GM12878 (cell line): ENCODE measurements around the gene TRIM38. TPM values are rescaled to one million over a fixed set of nuclear protein-coding genes. Genes with fewer than 3 reads are reported as not detected.
"Not testable (repeated sequence)": the region's sequence is repeated elsewhere in the genome, so short reads cannot be mapped to it uniquely, and the experiment has no call there.

ENCODE experiments used
- ATAC-seq: fragments of 200-7000 bp; cut with Tn5 transposase; 3 replicates; pipeline ENCODE4 v1.9.1; 2020; ENCODE audit warnings: mild to moderate bottlenecking, moderate library complexity
- BruUV-seq: library from RNA; stranded (reverse); fragments of 400-500 nt; replicated peaks from 2 replicates; lab custom pipeline; 2021; lab: Mats Ljungman, UMichigan
- CTCF ChIA-PET: fragments of 300-600 bp; sonication (Branson Sonifier 250); formaldehyde crosslinking; extraction: SDS; loops from one replicate; lab custom pipeline; 2021; ENCODE audit warnings: inconsistent platforms; lab: Yijun Ruan, JAX
- POLR2A ChIA-PET: fragments of 350-600 bp; formaldehyde crosslinking; extraction: SDS; loops from one replicate; lab custom pipeline; 2021; ENCODE audit warnings: inconsistent platforms; lab: Charles Lee
- RAD21 ChIA-PET: fragments of 300-600 bp; sonication (Branson Sonifier 250); formaldehyde crosslinking; loops from one replicate; lab custom pipeline; 2023; ENCODE audit warnings: antibody characterized with exemption; ENCODE audit not compliant: unreplicated experiment; lab: Charles Lee
- SMC1A ChIA-PET: fragments of 300-600 bp; sonication (Branson Sonifier 250); formaldehyde crosslinking; loops from one replicate; lab custom pipeline; 2023; ENCODE audit not compliant: unreplicated experiment, uncharacterized antibody; lab: Charles Lee
- DNase-seq: peaks from one replicate; pipeline ENCODE4 v3.0.0-alpha.2; 2011; ENCODE audit warnings: low read depth, low spot score
- FAIRE-seq: peaks from 3 replicates; lab custom pipeline; 2011; peaks lifted over from hg19 to GRCh38; lab: Jason Lieb, UNC
- H2AFZ ChIP-seq: 2 replicates; pipeline ENCODE4 v1.6.0; 2011; ENCODE audit warnings: low read depth, low read length, control low read depth; ENCODE audit not compliant: control insufficient read depth
- H3K27ac ChIP-seq: 2 replicates; pipeline ENCODE4 v1.5.1; 2011; ENCODE audit warnings: control low read depth; ENCODE audit not compliant: control insufficient read depth, insufficient read depth
- H3K27me3 ChIP-seq, 2 experiments: replicated peaks in 1 of 2; 2 replicates each; pipeline versions ENCODE4 v1.6.0 to v1.6.1; 2011; ENCODE audit warnings: low read length in 1 of 2; ENCODE audit not compliant: control insufficient read depth in 2 of 2, insufficient read depth in 2 of 2
- H3K36me3 ChIP-seq, 2 experiments: 2 replicates each; pipeline ENCODE4 v1.5.1; 2011; ENCODE audit warnings: low read length in 1 of 2; ENCODE audit not compliant: control insufficient read depth in 2 of 2, insufficient read depth in 2 of 2
- H3K4me1 ChIP-seq: 2 replicates; pipeline ENCODE4 v1.6.1; 2011; ENCODE audit warnings: mild to moderate bottlenecking, low read length, moderate library complexity, mixed read lengths; ENCODE audit not compliant: control insufficient read depth, insufficient read depth
- H3K4me2 ChIP-seq: 2 replicates; pipeline ENCODE4 v1.6.0; 2011; ENCODE audit warnings: control low read depth; ENCODE audit not compliant: control insufficient read depth, insufficient read depth
- H3K4me3 ChIP-seq: fragments of 200-600 bp; sonication (generic); 2 replicates; pipeline ENCODE4 v1.5.1; 2016
- H3K79me2 ChIP-seq: 2 replicates; pipeline ENCODE4 v1.6.0; 2011; ENCODE audit warnings: low read length; ENCODE audit not compliant: control insufficient read depth, insufficient read depth
- H3K9ac ChIP-seq: 2 replicates; pipeline ENCODE4 v1.8.0; 2011; ENCODE audit warnings: low read length, control low read depth, mixed read lengths; ENCODE audit not compliant: control insufficient read depth, insufficient read depth
- H3K9me3 ChIP-seq: replicated peaks from 3 replicates; pipeline ENCODE4 v1.5.1; 2011; ENCODE audit warnings: mild to moderate bottlenecking, low read length; ENCODE audit not compliant: control insufficient read depth, insufficient read depth
- H4K20me1 ChIP-seq: 2 replicates; pipeline ENCODE4 v1.6.0; 2011; ENCODE audit not compliant: control insufficient read depth, insufficient read depth
- RUNX3 ChIP-seq: IDR thresholded peaks from 2 replicates; pipeline ENCODE4 v1.6.1; 2012; ENCODE audit warnings: low read length, inconsistent platforms
- ZBED1 ChIP-seq: IDR thresholded peaks from 2 replicates; pipeline ENCODE4 v1.6.1; 2016; ENCODE audit warnings: borderline replicate concordance
- WGBS: methylation state at CpG from one replicate; pipeline ENCODE4 v1.1.6; 2016; ENCODE audit warnings: low lambda C conversion rate; ENCODE audit not compliant: insufficient replicate concordance, insufficient coverage; ENCODE audit errors: missing lambda C conversion rate; 5-methylcytosine and 5-hydroxymethylcytosine counted together
- in situ Hi-C: fragments of 300-500 bp; cut with MboI; formaldehyde crosslinking; loops from 9 replicates; pipeline ENCODE4 v1.14.3; 2018; ENCODE audit warnings: mixed read lengths
- intact Hi-C: fragments of 100-400 bp; cut with micrococcal nuclease; formaldehyde crosslinking; loops from one replicate; pipeline ENCODE4 v1.14.2; 2022; ENCODE audit not compliant: unreplicated experiment
- polyA plus RNA-seq, 11 experiments: library from polyadenylated mRNA; depleted of rRNA in 4 of 11; unstranded in 6 of 11; stranded (reverse) in 5 of 11; fragments of >200 nt; fragmentation: Nextera tagmentation in 4 of 11; fragmentation: Illumina TruSeq in 1 of 11; extraction: Ambion mirVana in 4 of 11; extraction: Trizol in 1 of 11; gene quantifications; 1 replicate in 1 of 11; 2 replicates in 10 of 11; pipeline versions ENCODE4 v1.2.1 to v1.2.3, GENCODE V29; 2011 to 2016; ENCODE audit warnings: inconsistent platforms in 2 of 11, missing spikeins in 2 of 11, low read depth in 1 of 11
- total RNA-seq, 4 experiments: library from RNA; depleted of rRNA in 3 of 4; stranded (reverse); fragments of >200 nt in 3 of 4; fragmentation: Illumina TruSeq in 1 of 4; extraction: Trizol in 1 of 4; gene quantifications; 2 replicates each; pipeline versions ENCODE4 v1.2.1 to v1.2.3, GENCODE V29; 2013 to 2021

TRIM38 gene
- total and polyA plus RNA-seq, 10 of the 15 experiments (the other 5 are each of a cell fraction or from before 2014, with no cell fraction given): 4.5 to 14.7 (median 11.1) TPM

- WGBS: 65% methylated on average over 2 of the region's 2 CpGs
Observed at GRCh38 chr6:26012061-26012460, 49.5 kb downstream of the TRIM38 start.

GRCh38 chr6:26014386-26014785, 51.8 kb downstream of the TRIM38 start:
- H3K4me1 ChIP-seq, in situ Hi-C loops, H2AFZ ChIP-seq, H3K9me3 ChIP-seq, H3K4me3 ChIP-seq, FAIRE-seq, H3K27me3 ChIP-seq, intact Hi-C loops, H3K79me2 ChIP-seq, H3K36me3 ChIP-seq, ATAC-seq, H4K20me1 ChIP-seq, H3K27ac ChIP-seq, H3K4me2 ChIP-seq, BruUV-seq, DNase-seq, H3K9ac ChIP-seq, RAD21 ChIA-PET: not testable (repeated sequence)
- CTCF ChIA-PET: interaction anchor here (11.1 kb wide), 1 partner anchor 12 kb away, joined by 96 read pairs; no protein-coding TSS in a partner anchor
- SMC1A ChIA-PET: interaction anchor here (1.5 kb wide), 1 partner anchor 11 kb away, joined by 4 read pairs; no protein-coding TSS in a partner anchor
- POLR2A ChIA-PET: interaction anchor here (3.8 kb wide), 1 partner anchor 11 kb away, joined by 11 read pairs; no protein-coding TSS in a partner anchor
- 86% methylated on average over 5 of the region's 5 CpGs for WGBS

More at GRCh38 chr6:26012061-26012460, 49.5 kb downstream of the TRIM38 start:
- Histone ChIP-seq H3K27me3 (no peaks in the 10 kb centered on the region), H3K4me2 (no peak overlapping the region), H3K79me2 (no peaks in the 10 kb centered on the region), H3K27ac (no peak overlapping the region), H3K9me3 (no peaks in the 10 kb centered on the region), H3K36me3 (no peaks in the 10 kb centered on the region), H3K4me3 (no peak overlapping the region), H3K9ac (no peak overlapping the region), H4K20me1 (no peaks in the 10 kb centered on the region), H3K4me1 (no peaks in the 10 kb centered on the region), H2AFZ (no peak overlapping the region)
- in situ Hi-C loops: no loop called here
- intact Hi-C loops: no loop called here
- CTCF ChIA-PET: interaction anchor here (3.1 to 11.1 kb wide), 3 partner anchors 9 to 223 kb away, joined by 17 to 96 read pairs (median 22); no protein-coding TSS in a partner anchor
- POLR2A ChIA-PET: interaction anchor here (1.1 kb wide), 2 partner anchors 9 to 14 kb away, joined by 3 to 6 read pairs; a partner anchor contains a TSS
- no peak for FAIRE-seq
- no peak for ATAC-seq
- BruUV-seq: no TSS peak
- SMC1A ChIA-PET: interaction anchor here (0.9 to 2.8 kb wide), 3 partner anchors 7 to 14 kb away, joined by 3 to 7 read pairs (median 5); a partner anchor contains a TSS
- RAD21 ChIA-PET: no interaction called here
- TF ChIP-seq ZBED1 (no peak), RUNX3 (peak; percentile 44; the same call in 1 of the 2 replicates)
- no peak for DNase-seq
